H1 (cell line): Measurements from ENCODE around the gene GPR150. TPM values are rescaled to one million over a fixed set of nuclear protein-coding genes. Genes with fewer than 3 reads are reported as not detected.

ENCODE experiments used
- CTCF ChIA-PET: fragments of 300-600 bp; sonication (Branson Sonifier 250); formaldehyde crosslinking; loops from one replicate; lab custom pipeline; 2021; ENCODE audit not compliant: partially characterized antibody; lab: Charles Lee
- POLR2A ChIA-PET: fragments of 300-600 bp; sonication (Branson Sonifier 250); formaldehyde crosslinking; loops from one replicate; lab custom pipeline; 2021; ENCODE audit warnings: inconsistent platforms; ENCODE audit not compliant: partially characterized antibody; lab: Charles Lee
- DNase-seq, 2 experiments: peaks; one replicate each; pipeline versions ENCODE4 v3.0.0 to v3.0.0-alpha.2; 2010 to 2022; ENCODE audit warnings: low spot score in 2 of 2, low read depth in 1 of 2, mixed read lengths in 1 of 2
- FAIRE-seq: peaks from 2 replicates; lab custom pipeline; 2011; peaks lifted over from hg19 to GRCh38; lab: Jason Lieb, UNC
- H2AFZ ChIP-seq: 2 replicates; pipeline ENCODE4 v1.8.1; 2012; ENCODE audit warnings: low read length, inconsistent platforms
- H2AK5ac ChIP-seq: 2 replicates; pipeline ENCODE4 v1.6.1; 2013; ENCODE audit warnings: low read depth, low read length
- H2BK120ac ChIP-seq: replicated peaks from 2 replicates; pipeline ENCODE3; 2013; ENCODE audit warnings: low read depth, low read length, inconsistent platforms
- H2BK12ac ChIP-seq: 2 replicates; pipeline ENCODE4 v1.6.1; 2013; ENCODE audit warnings: low read depth, low read length
- H2BK15ac ChIP-seq: 2 replicates; pipeline ENCODE4 v1.6.1; 2013; ENCODE audit warnings: low read length
- H2BK20ac ChIP-seq: 2 replicates; pipeline ENCODE4 v1.6.1; 2013; ENCODE audit warnings: low read length
- H2BK5ac ChIP-seq: 2 replicates; pipeline ENCODE4 v1.6.1; 2013; ENCODE audit warnings: low read depth, low read length
- H3K14ac ChIP-seq: 2 replicates; pipeline ENCODE4 v1.6.1; 2013; ENCODE audit warnings: inconsistent platforms; ENCODE audit not compliant: insufficient read length
- H3K18ac ChIP-seq: 2 replicates; pipeline ENCODE4 v1.6.1; 2013; ENCODE audit warnings: low read length; ENCODE audit errors: extremely low read depth
- H3K23ac ChIP-seq: 2 replicates; pipeline ENCODE4 v1.6.1; 2013; ENCODE audit warnings: inconsistent platforms; ENCODE audit not compliant: insufficient read length
- H3K23me2 ChIP-seq: 2 replicates; pipeline ENCODE4 v1.6.1; 2013; ENCODE audit warnings: low read depth, low read length
- H3K27ac ChIP-seq: 2 replicates; pipeline ENCODE4 v1.6.1; 2011; ENCODE audit warnings: low read depth, low read length, inconsistent platforms
- H3K27me3 ChIP-seq, 4 experiments: replicated peaks in 1 of 4; 1 replicate in 1 of 4; 2 replicates in 3 of 4; pipeline versions ENCODE4 v1.6.1 to v1.8.1; 2011 to 2013; ENCODE audit warnings: low read length in 3 of 4, mild to moderate bottlenecking in 3 of 4, inconsistent platforms in 2 of 4, mixed read lengths in 2 of 4, moderate library complexity in 1 of 4; ENCODE audit not compliant: control insufficient read depth in 3 of 4, insufficient read depth in 3 of 4; ENCODE audit errors: extremely low read depth in 1 of 4
- H3K36me3 ChIP-seq, 4 experiments: 2 replicates each; pipeline versions ENCODE4 v1.6.1 to v1.8.1; 2011 to 2013; ENCODE audit warnings: mild to moderate bottlenecking in 4 of 4, low read length in 3 of 4, moderate library complexity in 2 of 4, control low read depth in 1 of 4, inconsistent platforms in 1 of 4; ENCODE audit not compliant: insufficient read depth in 4 of 4, control insufficient read depth in 2 of 4
- H3K4ac ChIP-seq: replicated peaks from 2 replicates; pipeline ENCODE3; 2013; ENCODE audit warnings: low read length, low read depth, mixed read lengths, inconsistent platforms; ENCODE audit not compliant: insufficient read length
- H3K4me1 ChIP-seq, 4 experiments: replicated peaks in 1 of 4; 1 replicate in 1 of 4; 2 replicates in 3 of 4; pipeline versions ENCODE4 v1.6.1 to v1.8.1; 2011 to 2013; ENCODE audit warnings: low read length in 3 of 4, inconsistent platforms in 2 of 4, mixed read lengths in 1 of 4; ENCODE audit not compliant: insufficient read depth in 4 of 4, control insufficient read depth in 3 of 4
- H3K4me2 ChIP-seq, 2 experiments: 2 replicates each; pipeline versions ENCODE4 v1.6.1 to v1.8.1; 2011 to 2013; ENCODE audit warnings: low read depth in 2 of 2, low read length in 2 of 2, control low read depth in 1 of 2, inconsistent platforms in 1 of 2, mild to moderate bottlenecking in 1 of 2; ENCODE audit not compliant: insufficient read depth in 1 of 2
- H3K4me3 ChIP-seq, 4 experiments: fragments of 200-600, 300-600 bp in 1 of 4; sonication (generic), shearing (Covaris generic), sonication (Bioruptor Twin) in 1 of 4; 2 replicates each; pipeline versions ENCODE4 v1.5.1 to v1.8.1; 2011 to 2016; ENCODE audit warnings: low read length in 4 of 4, low read depth in 3 of 4, control low read depth in 2 of 4, inconsistent platforms in 2 of 4, mild to moderate bottlenecking in 2 of 4, mixed read lengths in 1 of 4, moderate library complexity in 1 of 4; ENCODE audit not compliant: insufficient read depth in 2 of 4; ENCODE audit errors: extremely low read depth in 1 of 4
- H3K56ac ChIP-seq: replicated peaks from 2 replicates; pipeline ENCODE3; 2013; ENCODE audit warnings: low read depth, mild to moderate bottlenecking, mixed read lengths, low read length, inconsistent platforms; ENCODE audit not compliant: insufficient read length
- H3K79me1 ChIP-seq: 2 replicates; pipeline ENCODE4 v1.6.1; 2013; ENCODE audit warnings: low read depth, low read length, control low read depth
- H3K79me2 ChIP-seq, 2 experiments: 2 replicates each; pipeline versions ENCODE4 v1.6.1 to v1.8.1; 2012 to 2013; ENCODE audit warnings: low read length in 2 of 2, mild to moderate bottlenecking in 2 of 2, inconsistent platforms in 1 of 2; ENCODE audit not compliant: insufficient read depth in 2 of 2, control insufficient read depth in 1 of 2
- H3K9ac ChIP-seq, 4 experiments: replicated peaks in 1 of 4; 1 replicate in 1 of 4; 2 replicates in 3 of 4; pipeline versions ENCODE4 v1.6.1 to v1.8.1; 2011 to 2013; ENCODE audit warnings: low read depth in 3 of 4, low read length in 3 of 4, control low read depth in 2 of 4, mild to moderate bottlenecking in 2 of 4, moderate library complexity in 2 of 4, inconsistent platforms in 1 of 4; ENCODE audit errors: extremely low read depth in 1 of 4
- H3K9me3 ChIP-seq, 2 experiments: 2 replicates each; pipeline versions ENCODE4 v1.6.1 to v1.8.1; 2012 to 2013; ENCODE audit warnings: mild to moderate bottlenecking in 2 of 2, moderate library complexity in 2 of 2, control low read depth in 1 of 2, inconsistent platforms in 1 of 2, low read depth in 1 of 2, low read length in 1 of 2, mixed read lengths in 1 of 2; ENCODE audit not compliant: insufficient read depth in 2 of 2
- H4K20me1 ChIP-seq, 2 experiments: replicated peaks in 1 of 2; 2 replicates each; pipeline versions ENCODE3 to v1.8.1; 2011 to 2013; ENCODE audit warnings: inconsistent platforms in 2 of 2, low read length in 2 of 2, mild to moderate bottlenecking in 1 of 2; ENCODE audit not compliant: insufficient read depth in 2 of 2, control insufficient read depth in 1 of 2
- H4K5ac ChIP-seq: 2 replicates; pipeline ENCODE4 v1.6.1; 2013; ENCODE audit warnings: low read length, low read depth, mixed read lengths, inconsistent platforms; ENCODE audit not compliant: insufficient read length
- H4K8ac ChIP-seq: 2 replicates; pipeline ENCODE4 v1.8.0; 2013; ENCODE audit warnings: mild to moderate bottlenecking, moderate library complexity, low read length, inconsistent platforms; ENCODE audit not compliant: insufficient read depth; ENCODE audit errors: extremely low read depth
- H4K91ac ChIP-seq: replicated peaks from 2 replicates; pipeline ENCODE3; 2013; ENCODE audit warnings: low read length, mixed read lengths, inconsistent platforms; ENCODE audit not compliant: insufficient read length
- BRCA1 ChIP-seq: IDR thresholded peaks from 2 replicates; pipeline ENCODE4 v1.6.1; 2012; ENCODE audit warnings: low read depth, low read length, improper control_type of control experiment
- MAX ChIP-seq: IDR thresholded peaks from 2 replicates; pipeline ENCODE4 v1.6.1; 2012; ENCODE audit warnings: inconsistent platforms
- NRF1 ChIP-seq: IDR thresholded peaks from 2 replicates; pipeline ENCODE4 v1.6.1; 2011; ENCODE audit warnings: mild to moderate bottlenecking, low read depth, low read length, improper control_type of control experiment
- POLR2AphosphoS5 ChIP-seq: IDR thresholded peaks from 2 replicates; pipeline ENCODE4 v1.6.1; 2011; ENCODE audit warnings: low read depth, low read length
- RAD21 ChIP-seq, 2 experiments: IDR thresholded peaks in 1 of 2; conservative IDR thresholded peaks in 1 of 2; 2 replicates each; pipeline ENCODE4 v1.6.1; 2011; ENCODE audit warnings: low read depth in 2 of 2, low read length in 2 of 2, improper control_type of control experiment in 1 of 2, inconsistent platforms in 1 of 2, mild to moderate bottlenecking in 1 of 2, moderate library complexity in 1 of 2
- SP2 ChIP-seq: IDR thresholded peaks from 2 replicates; pipeline ENCODE4 v1.6.1; 2012; ENCODE audit warnings: mild to moderate bottlenecking, low read length, inconsistent platforms
- TAF7 ChIP-seq: optimal IDR thresholded peaks from 2 replicates; pipeline ENCODE3; 2011; ENCODE audit warnings: low read depth, mild to moderate bottlenecking, inconsistent platforms, low read length, moderate library complexity, borderline replicate concordance
- TBP ChIP-seq: IDR thresholded peaks from 2 replicates; pipeline ENCODE4 v1.6.1; 2011; ENCODE audit warnings: low read depth, low read length, improper control_type of control experiment
- WGBS, 2 experiments: shearing (Covaris generic) in 1 of 2; methylation state at CpG; one replicate each; pipeline versions ENCODE4 v1.1.6 to v1.1.7; 2013 to 2015; ENCODE audit warnings: low lambda C conversion rate in 2 of 2, mixed read lengths in 2 of 2, inconsistent platforms in 1 of 2, low coverage in 1 of 2, missing lambda C conversion rate in 1 of 2; ENCODE audit not compliant: insufficient replicate concordance in 2 of 2, insufficient coverage in 1 of 2, insufficient read length in 1 of 2; ENCODE audit errors: extremely low coverage in 1 of 2, missing lambda C conversion rate in 1 of 2; 5-methylcytosine and 5-hydroxymethylcytosine counted together
- polyA plus RNA-seq, 7 experiments: library from polyadenylated mRNA; depleted of rRNA in 3 of 7; stranded (reverse) in 5 of 7; unstranded in 2 of 7; fragments of >200 nt in 5 of 7; fragments of 200-250 nt in 2 of 7; gene quantifications; 1 replicate in 5 of 7; 2 replicates in 1 of 7; 4 replicates in 1 of 7; pipeline versions ENCODE4 v1.2.1 to v1.2.3, GENCODE V29; 2011 to 2013; ENCODE audit warnings: missing spikeins in 2 of 7, mixed read lengths in 2 of 7
- total RNA-seq: library from RNA; stranded (reverse); fragmentation: NEBNext Ultra II Directional; extraction: Animal tissue kit (Norgen Biotek cat#: 25700); gene quantifications from 2 replicates; pipeline ENCODE4 v1.2.1, GENCODE V29; 2021
- TF ChIP-seq, protein P1 (sequence below), 3 experiments: IDR thresholded peaks; 1 replicate in 2 of 3; 2 replicates in 1 of 3; pipeline versions ENCODE4 v1.5.1 to v1.6.1; 2011; ENCODE audit warnings: low read length in 3 of 3, mild to moderate bottlenecking in 3 of 3, inconsistent platforms in 2 of 3, low read depth in 1 of 3, moderate library complexity in 1 of 3; ENCODE audit not compliant: insufficient read depth in 1 of 3; ENCODE audit errors: control extremely low read depth in 1 of 3

GPR150 gene
- total and polyA plus RNA-seq, 2 of the 8 experiments (the other 6 are each of a cell fraction or from before 2014, with no cell fraction given) = 0.14 TPM; not detected in 1

- H4K5ac ChIP-seq = no peak overlapping the region
- no peaks in the 10 kb centered on the region for H3K36me3 ChIP-seq
- no peak overlapping the region for H2BK5ac ChIP-seq
- H2AK5ac ChIP-seq = no peak overlapping the region
- H3K56ac ChIP-seq = no peak overlapping the region
- no peaks in the 10 kb centered on the region for H3K79me1 ChIP-seq
- peaks cover 7% of the 10 kb centered on the region for H3K23me2 ChIP-seq
- H4K8ac ChIP-seq = no peak overlapping the region
- no peak overlapping the region for H4K91ac ChIP-seq
- no peak overlapping the region for H2BK120ac ChIP-seq
- no peak overlapping the region for H2BK12ac ChIP-seq
- H3K4ac ChIP-seq = no peak overlapping the region
- DNase-seq (peak in 1 of 2 experiments; percentile 48), FAIRE-seq (peak; percentile 81)
- no peak overlapping the region for H3K14ac ChIP-seq
- no peak overlapping the region for H3K4me3 ChIP-seq
- no peak overlapping the region for H3K18ac ChIP-seq
- peaks cover 0 to 6% (median 3%) of the 10 kb centered on the region in 4 experiments; a peak in 2 of 7 replicates for H3K4me1 ChIP-seq
- 45% methylated on average over 4 of the region's 4 CpGs; no CpG with 5 or more reads in 1 of the 2 experiments for WGBS, 2 experiments
- no peak overlapping the region; a peak in 1 of 7 replicates for H3K9ac ChIP-seq
- no peak overlapping the region for H3K27ac ChIP-seq
- H3K79me2 ChIP-seq = no peaks in the 10 kb centered on the region
- H3K9me3 ChIP-seq = no peaks in the 10 kb centered on the region
- ChIA-PET CTCF (interaction anchor here (0.6 to 6.4 kb wide), 22 partner anchors 8 to 210 kb away, joined by 3 to 42 read pairs (median 3); no protein-coding TSS in a partner anchor), POLR2A (interaction anchor here (0.6 to 1.6 kb wide), 3 partner anchors 9 to 190 kb away, joined by 3 to 4 read pairs (median 3); no protein-coding TSS in a partner anchor)
- H2AFZ ChIP-seq = peak overlapping the region; percentile 93; the same call in 1 of the 2 replicates
- no peak overlapping the region for H3K4me2 ChIP-seq
- no peaks in the 10 kb centered on the region for H4K20me1 ChIP-seq
- H2BK20ac ChIP-seq = no peak overlapping the region
- H2BK15ac ChIP-seq = no peak overlapping the region
- no peak overlapping the region for H3K23ac ChIP-seq
- no peaks in the 10 kb centered on the region for H3K27me3 ChIP-seq
- no peak for TF ChIP-seq MAX
- TF ChIP-seq BRCA1 = no peak
- TF ChIP-seq, protein P1, sequence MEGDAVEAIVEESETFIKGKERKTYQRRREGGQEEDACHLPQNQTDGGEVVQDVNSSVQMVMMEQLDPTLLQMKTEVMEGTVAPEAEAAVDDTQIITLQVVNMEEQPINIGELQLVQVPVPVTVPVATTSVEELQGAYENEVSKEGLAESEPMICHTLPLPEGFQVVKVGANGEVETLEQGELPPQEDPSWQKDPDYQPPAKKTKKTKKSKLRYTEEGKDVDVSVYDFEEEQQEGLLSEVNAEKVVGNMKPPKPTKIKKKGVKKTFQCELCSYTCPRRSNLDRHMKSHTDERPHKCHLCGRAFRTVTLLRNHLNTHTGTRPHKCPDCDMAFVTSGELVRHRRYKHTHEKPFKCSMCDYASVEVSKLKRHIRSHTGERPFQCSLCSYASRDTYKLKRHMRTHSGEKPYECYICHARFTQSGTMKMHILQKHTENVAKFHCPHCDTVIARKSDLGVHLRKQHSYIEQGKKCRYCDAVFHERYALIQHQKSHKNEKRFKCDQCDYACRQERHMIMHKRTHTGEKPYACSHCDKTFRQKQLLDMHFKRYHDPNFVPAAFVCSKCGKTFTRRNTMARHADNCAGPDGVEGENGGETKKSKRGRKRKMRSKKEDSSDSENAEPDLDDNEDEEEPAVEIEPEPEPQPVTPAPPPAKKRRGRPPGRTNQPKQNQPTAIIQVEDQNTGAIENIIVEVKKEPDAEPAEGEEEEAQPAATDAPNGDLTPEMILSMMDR (IDR thresholded peaks at IDR 0.05; ENCODE audit: control extremely low read depth in 1 of 3, insufficient read depth in 1 of 3, low read depth in 1 of 3, low read length in 3 of 3) = peak in 2 of 3 experiments; percentile 73 to 80; a peak in 3 of 4 replicates
- TF ChIP-seq SP2 = no peak
- no peak for TF ChIP-seq TAF7
- TF ChIP-seq TBP = no peak
- peak; percentile 85 to 88 for TF ChIP-seq RAD21 (IDR thresholded peaks at IDR 0.05 in 1 of 2, conservative IDR thresholded peaks at IDR 0.05 in 1 of 2; ENCODE audit: low read depth in 2 of 2, low read length in 2 of 2)
- TF ChIP-seq NRF1 = no peak
- TF ChIP-seq POLR2AphosphoS5 = no peak
Observed at GRCh38 chr5:95644351-95645042, 24.6 kb downstream of the GPR150 start.
